ENCODE data around the gene ACTN1. TPM values are rescaled to one million over a fixed set of nuclear protein-coding genes. Genes with fewer than 3 reads are reported as not detected.

ACTN1 gene
- total RNA-seq, 1 donor from 2014 or later, result 70.7 TPM

GRCh38 chr14:68840454-68840853 lies 138.6 kb downstream of the ACTN1 start:
- no peak overlapping the region for H3K27ac Mint-ChIP-seq
- Histone ChIP-seq H3K4me3 (no peak overlapping the region), H3K4me2 (no peak overlapping the region), H3K9ac (no peak overlapping the region), H3K79me2 (ENCODE audit: low read depth) (no peaks in the 10 kb centered on the region), H4K20me1 (ENCODE audit: low read depth) (no peaks in the 10 kb centered on the region), H3K27ac (no peak overlapping the region), H3F3A (ENCODE audit: low read depth) (no peaks in the 10 kb centered on the region), H2AFZ (replicated peaks) (no peak overlapping the region), H3K36me3 (no peaks in the 10 kb centered on the region), H3K4me1 (no peaks in the 10 kb centered on the region), H3K9me3 (ENCODE audit: low read depth) (no peaks in the 10 kb centered on the region), H3K27me3 (no peaks in the 10 kb centered on the region)
- H3K9me3 Mint-ChIP-seq, result peaks cover 31% of the 10 kb centered on the region
- peaks cover 20% of the 10 kb centered on the region for H3K36me3 Mint-ChIP-seq
- H3K27me3 Mint-ChIP-seq (ENCODE audit: insufficient read depth, low read depth), result peaks cover 6% of the 10 kb centered on the region
- no peak for DNase-seq (ENCODE audit: low spot score)
- peaks cover 17% of the 10 kb centered on the region for H3K4me1 Mint-ChIP-seq
- TF ChIP-seq EZH2 (IDR thresholded peaks at IDR 0.05) (no peak), EZH2phosphoT487 (IDR thresholded peaks at IDR 0.05) (no peak), CTCF (IDR thresholded peaks at IDR 0.05) (no peak)
- no peak overlapping the region for H3K4me3 Mint-ChIP-seq

GRCh38 chr14:68836082-68836481 lies 143.0 kb downstream of the ACTN1 start:
- Histone ChIP-seq H3K9me3 (ENCODE audit: low read depth) (peaks cover 5% of the 10 kb centered on the region), H3K4me1 (no peaks in the 10 kb centered on the region), H3K27ac (no peak overlapping the region), H4K20me1 (ENCODE audit: low read depth) (no peaks in the 10 kb centered on the region), H3K4me3 (no peak overlapping the region), H3K36me3 (no peaks in the 10 kb centered on the region), H3K4me2 (no peak overlapping the region), H3F3A (ENCODE audit: low read depth) (no peaks in the 10 kb centered on the region), H3K27me3 (no peaks in the 10 kb centered on the region), H3K79me2 (ENCODE audit: low read depth) (no peaks in the 10 kb centered on the region), H3K9ac (no peak overlapping the region), H2AFZ (replicated peaks) (no peak overlapping the region)
- DNase-seq (ENCODE audit: low spot score), result no peak
- Mint-ChIP-seq H3K27me3 (ENCODE audit: insufficient read depth, low read depth) (no peaks in the 10 kb centered on the region), H3K9me3 (peaks cover 34% of the 10 kb centered on the region), H3K36me3 (peaks cover 20% of the 10 kb centered on the region), H3K4me1 (no peaks in the 10 kb centered on the region), H3K27ac (no peak overlapping the region), H3K4me3 (no peak overlapping the region)
- no peak for TF ChIP-seq CTCF (IDR thresholded peaks at IDR 0.05)
- no peak for TF ChIP-seq EZH2 (IDR thresholded peaks at IDR 0.05)
- no peak for TF ChIP-seq EZH2phosphoT487 (IDR thresholded peaks at IDR 0.05)

GRCh38 chr14:68834816-68835215 lies 144.3 kb downstream of the ACTN1 start:
- H3F3A ChIP-seq (ENCODE audit: low read depth), result no peaks in the 10 kb centered on the region
- Mint-ChIP-seq H3K27me3 (ENCODE audit: insufficient read depth, low read depth) (no peaks in the 10 kb centered on the region), H3K4me3 (no peak overlapping the region), H3K27ac (no peak overlapping the region), H3K4me1 (no peaks in the 10 kb centered on the region), H3K9me3 (peaks cover 39% of the 10 kb centered on the region), H3K36me3 (peaks cover 20% of the 10 kb centered on the region)
- no peak overlapping the region for H2AFZ ChIP-seq (replicated peaks)
- H3K27ac ChIP-seq, result no peak overlapping the region
- no peak overlapping the region for H3K9ac ChIP-seq
- H4K20me1 ChIP-seq (ENCODE audit: low read depth), result no peaks in the 10 kb centered on the region
- DNase-seq (ENCODE audit: low spot score), result no peak
- H3K36me3 ChIP-seq, result no peaks in the 10 kb centered on the region
- H3K9me3 ChIP-seq (ENCODE audit: low read depth), result peaks cover 5% of the 10 kb centered on the region
- H3K79me2 ChIP-seq (ENCODE audit: low read depth), result no peaks in the 10 kb centered on the region
- H3K27me3 ChIP-seq, result no peaks in the 10 kb centered on the region
- no peak overlapping the region for H3K4me2 ChIP-seq
- no peak for TF ChIP-seq EZH2phosphoT487 (IDR thresholded peaks at IDR 0.05)
- TF ChIP-seq EZH2 (IDR thresholded peaks at IDR 0.05), result no peak
- TF ChIP-seq CTCF (IDR thresholded peaks at IDR 0.05), result no peak
- H3K4me1 ChIP-seq, result no peaks in the 10 kb centered on the region
- H3K4me3 ChIP-seq, result no peak overlapping the region
